Endometrial microvascular endothelial cells (primary cell): ENCODE results near the gene JCHAIN. TPM values are rescaled to one million over a fixed set of nuclear protein-coding genes. Genes with fewer than 3 reads are reported as not detected.
"Not testable (repeated sequence)": the region's sequence is repeated elsewhere in the genome, so short reads cannot be mapped to it uniquely, and the experiment has no call there.

Source experiments
- in situ Hi-C: cut with HindIII; loops from 2 replicates; pipeline ENCODE4 v1.10.0; 2017; ENCODE audit warnings: low sequenced_read_pairs, low pct_unique_long_range_greater_than_20kb; ENCODE audit errors: inconsistent ontology term
- total RNA-seq: library from RNA; depleted of rRNA; stranded (reverse); fragments of >200 nt; gene quantifications from one replicate; pipeline ENCODE4 v1.2.3, GENCODE V29; 2015; ENCODE audit errors: inconsistent ontology term

The JCHAIN gene
- total RNA-seq, 1 donor from 2014 or later, result not detected

- in situ Hi-C loops, result no loop called here
These were observed 9.0 kb downstream of the JCHAIN start for GRCh38 chr4:70657326-70657725.

- in situ Hi-C loops, result no loop called here
These were observed 11.7 kb downstream of the JCHAIN start for GRCh38 chr4:70654605-70655011.

GRCh38 chr4:70651864-70652506 is 14.3 kb downstream of the JCHAIN start:
- in situ Hi-C loops, result no loop called here

- in situ Hi-C loops, result not testable (repeated sequence)
These were observed 15.6 kb downstream of the JCHAIN start for GRCh38 chr4:70650741-70651140.

DNA sequence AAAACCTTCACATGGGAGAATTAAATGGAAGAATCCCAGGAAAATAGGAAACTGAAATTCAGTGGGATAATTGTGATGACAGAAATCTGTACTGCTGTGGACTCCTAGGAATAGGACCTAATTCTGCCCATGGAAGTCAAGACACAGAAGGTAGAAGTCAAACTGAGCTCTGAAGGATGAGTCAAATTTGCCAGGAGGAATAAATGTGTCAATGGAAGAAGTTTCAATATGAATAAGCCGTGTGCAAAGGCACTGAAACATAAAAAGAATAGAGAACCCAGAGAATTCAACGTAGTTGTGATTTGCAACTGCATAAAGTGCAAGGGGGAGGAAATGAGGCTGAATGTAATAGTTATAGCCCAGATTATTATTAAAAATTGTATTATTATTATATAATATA is 26.1 kb downstream of the JCHAIN start:
- in situ Hi-C loops, result no loop called here

- in situ Hi-C loops, result no loop called here
These were observed 28.9 kb downstream of the JCHAIN start for GRCh38 chr4:70637239-70637913.

- in situ Hi-C loops, result no loop called here
These were observed 31.8 kb downstream of the JCHAIN start for GRCh38 chr4:70634482-70634881.

- in situ Hi-C loops, result no loop called here
These were observed 34.3 kb downstream of the JCHAIN start for GRCh38 chr4:70632028-70632427.

DNA sequence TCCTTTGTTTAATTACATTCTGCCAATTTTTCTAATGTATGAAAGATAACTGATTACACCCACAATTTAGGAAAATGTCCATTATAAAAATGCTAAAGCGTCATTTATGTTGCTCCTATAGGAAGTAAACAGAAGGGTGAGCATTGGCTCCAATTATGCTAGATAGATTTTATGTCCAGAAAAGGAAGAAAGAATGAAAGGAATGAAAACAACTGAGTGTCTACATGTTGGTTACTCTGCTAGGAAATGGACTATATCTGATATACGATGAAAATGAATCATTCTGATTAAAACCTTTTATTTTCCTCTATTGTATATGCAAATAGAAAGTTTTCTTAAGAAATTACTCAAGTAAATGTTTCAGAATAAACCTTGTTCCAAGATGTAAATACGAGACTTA is 36.1 kb downstream of the JCHAIN start:
- in situ Hi-C loops, result no loop called here

DNA sequence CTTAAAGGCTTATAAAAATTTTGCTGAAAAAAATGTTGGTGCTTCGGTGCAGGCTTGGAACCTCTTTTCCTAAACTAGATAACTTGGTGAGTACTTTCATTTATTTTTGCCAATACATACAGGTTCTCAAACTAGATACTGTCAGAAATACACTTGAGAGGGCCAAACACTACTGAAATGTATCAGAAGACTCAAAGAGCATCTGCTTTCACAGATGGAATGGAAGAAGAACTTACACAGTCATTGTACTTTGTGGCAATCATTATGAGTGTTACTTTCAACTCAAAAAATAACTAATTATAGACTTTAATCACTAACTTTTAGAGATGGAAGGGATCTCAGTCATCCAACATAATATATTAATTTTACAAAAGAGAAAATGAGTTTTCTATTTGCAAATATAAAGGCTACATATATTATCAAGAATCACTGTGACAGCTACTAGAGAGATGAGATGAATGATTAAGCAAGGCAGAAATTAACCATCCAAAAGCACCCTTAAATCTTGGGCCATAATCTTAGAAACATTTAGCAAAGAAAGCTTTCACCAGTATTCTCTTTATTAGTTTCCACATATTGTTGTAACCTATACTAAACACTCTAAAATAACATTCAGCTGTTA is 36.7 kb downstream of the JCHAIN start:
- in situ Hi-C loops, result no loop called here

- in situ Hi-C loops, result no loop called here
These were observed 37.9 kb downstream of the JCHAIN start, which contains the start of gene ENAM for GRCh38 chr4:70628444-70628843. ENAM (plus strand) TSS chr4:70628744; CDS start chr4:70629501, 757 bp downstream.

- in situ Hi-C loops, result no loop called here
These were observed 38.7 kb downstream of the JCHAIN start for GRCh38 chr4:70627620-70628019.

DNA sequence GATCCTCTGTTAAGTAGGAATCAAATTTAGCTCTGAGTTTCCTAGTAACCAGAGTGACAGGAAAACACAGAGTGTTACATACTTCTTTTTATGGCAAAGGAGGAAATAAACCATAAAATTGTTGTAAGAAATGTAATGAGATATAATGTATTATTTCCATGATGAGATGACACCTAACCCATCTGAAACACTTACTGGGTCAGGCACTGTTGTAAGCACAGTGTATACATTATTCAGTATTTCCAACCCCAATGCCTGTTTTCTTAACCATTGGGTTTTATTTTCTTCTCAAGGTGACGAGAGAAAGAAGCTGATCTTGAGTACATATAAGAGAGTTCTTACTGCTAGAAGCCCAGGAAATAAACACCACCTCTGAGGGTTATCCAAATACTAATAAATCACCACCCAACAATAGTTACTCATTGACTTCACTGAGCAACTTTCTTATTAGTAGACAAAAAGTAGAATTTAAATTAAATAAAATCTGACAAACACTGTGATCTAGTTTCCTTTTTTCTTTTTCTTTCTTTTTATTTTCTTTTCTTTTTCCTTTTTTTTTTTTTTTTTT is 42.0 kb downstream of the JCHAIN start:
- in situ Hi-C loops, result no loop called here

- in situ Hi-C loops, result no loop called here
These were observed 43.0 kb downstream of the JCHAIN start for GRCh38 chr4:70623323-70623722.

DNA sequence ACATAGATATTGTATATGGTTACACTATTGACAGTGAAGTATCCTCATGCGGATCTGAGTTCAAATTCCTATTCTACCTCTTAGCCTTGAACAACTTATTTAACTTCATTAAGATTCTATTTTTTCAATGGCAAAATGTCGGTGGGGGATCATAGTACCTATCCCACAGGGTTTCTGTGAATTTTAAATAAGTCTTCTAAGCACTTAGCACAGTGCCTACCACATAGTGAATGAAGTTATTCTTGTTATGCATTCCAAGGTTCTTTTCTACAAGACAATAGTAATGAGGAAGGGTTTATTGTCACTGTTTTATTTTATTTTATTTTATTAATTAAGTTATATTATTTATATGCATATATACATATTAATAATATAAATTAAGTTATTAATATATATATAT is 46.5 kb downstream of the JCHAIN start:
- in situ Hi-C loops, result no loop called here

GRCh38 chr4:70619288-70619687 is 47.0 kb downstream of the JCHAIN start:
- in situ Hi-C loops, result no loop called here

DNA sequence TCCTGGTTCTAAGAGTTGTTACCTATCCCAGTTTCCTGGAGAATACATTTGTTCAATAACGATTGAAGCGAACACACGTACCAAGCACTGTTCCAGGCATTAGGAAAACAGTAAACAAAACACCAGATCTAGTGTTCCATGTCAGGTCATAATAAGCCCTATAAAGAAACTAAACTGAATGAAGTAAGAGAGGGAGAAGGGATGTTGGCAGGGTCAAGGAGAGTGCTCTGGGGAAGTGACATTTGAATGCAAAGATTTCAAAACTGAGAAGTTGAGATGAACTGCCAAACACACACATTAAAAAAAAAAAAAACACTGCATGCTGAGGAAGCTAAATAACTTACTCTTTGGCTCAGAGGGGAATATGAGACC is 52.1 kb downstream of the JCHAIN start:
- in situ Hi-C loops, result no loop called here

DNA sequence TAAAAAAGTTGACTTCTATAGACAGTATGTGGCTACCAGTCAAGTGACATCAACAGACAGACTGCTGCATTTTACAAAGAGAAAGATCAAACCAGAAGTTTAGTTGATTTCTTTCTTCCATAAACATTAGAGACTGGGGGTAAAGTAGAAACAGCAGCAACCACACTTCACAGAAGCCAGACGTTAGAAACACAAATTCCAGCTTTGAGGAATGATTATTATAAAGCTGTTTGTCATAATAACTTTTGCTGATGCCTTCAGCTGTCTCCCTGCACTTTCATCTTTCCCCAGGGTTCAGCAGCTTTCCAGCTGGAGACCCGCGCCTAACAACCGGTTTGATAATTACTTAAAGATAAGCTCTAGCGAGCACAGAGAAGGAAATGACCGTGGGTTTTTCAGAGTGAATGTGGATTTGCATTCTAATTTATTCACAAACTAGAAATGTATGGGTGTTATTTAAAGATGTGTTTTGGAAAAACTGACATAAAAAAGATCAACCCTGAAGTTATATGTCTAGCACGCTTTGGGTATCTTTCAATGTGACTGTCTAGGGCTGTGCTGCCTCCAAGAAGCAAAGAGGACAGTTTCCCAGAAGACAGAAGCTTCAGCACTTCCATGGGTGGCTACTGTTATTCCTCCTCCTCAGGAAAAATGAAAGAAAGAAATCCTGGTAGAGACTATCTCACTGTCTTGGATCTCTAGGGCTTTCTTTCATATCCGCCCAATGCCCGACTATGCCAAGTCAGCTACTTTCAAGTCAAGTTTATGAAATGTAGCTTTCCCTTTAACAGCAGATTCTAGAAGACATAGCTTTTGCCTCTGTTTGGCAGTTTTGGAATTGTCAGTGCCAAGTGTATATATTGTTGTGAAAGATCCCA is 52.8 kb downstream of the JCHAIN start:
- in situ Hi-C loops, result no loop called here

DNA sequence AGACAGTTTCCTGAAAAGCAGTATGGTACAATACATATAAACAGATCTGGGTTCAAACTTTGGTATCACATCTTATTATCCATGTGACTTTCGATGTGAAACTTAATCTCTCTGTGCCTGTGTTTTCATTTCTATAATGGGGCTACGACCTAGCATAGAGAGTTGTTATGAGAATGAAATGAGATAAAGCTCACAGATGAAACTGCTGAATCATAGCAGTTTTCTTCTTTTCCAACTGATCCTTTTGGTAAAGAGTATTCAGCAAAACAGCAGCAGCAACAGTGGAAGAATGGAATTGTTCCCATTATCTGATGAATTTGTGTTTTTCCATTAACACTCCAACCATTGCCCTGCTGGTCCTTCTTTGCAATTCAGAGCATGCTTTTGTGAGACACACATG is 58.0 kb downstream of the JCHAIN start:
- in situ Hi-C loops, result no loop called here
